ENCODE data around the gene SPAG16. TPM values are rescaled to one million over a fixed set of nuclear protein-coding genes. Genes with fewer than 3 reads are reported as not detected.
A peak's percentile ranks its signal among the peaks of the same experiment; 100 is the strongest.

The SPAG16 gene
- polyA plus RNA-seq, 6 donors from 2014 or later = 8.4 to 19.7 (median 15.7) TPM

GRCh38 chr2:214011676-214012075 is 727.4 kb downstream of the SPAG16 start:
- DNase-seq (no peak), ATAC-seq (ENCODE audit: low read depth in 2 of 2) (no peak)
- Mint-ChIP-seq H3K4me1 (no peaks in the 10 kb centered on the region), H3K27ac (no peak overlapping the region), H3K27me3 (no peaks in the 10 kb centered on the region), H3K36me3 (no peaks in the 10 kb centered on the region), H3K4me3 (no peak overlapping the region), H3K9me3 (peaks cover 0 to 11% (median 2%) of the 10 kb centered on the region in 7 donors)

- Mint-ChIP-seq H3K27me3 (no peaks in the 10 kb centered on the region), H3K27ac (no peak overlapping the region), H3K9me3 (peaks cover 0 to 11% (median 0%) of the 10 kb centered on the region in 7 donors), H3K36me3 (no peaks in the 10 kb centered on the region), H3K4me1 (no peaks in the 10 kb centered on the region), H3K4me3 (no peak overlapping the region)
- ATAC-seq (ENCODE audit: low read depth in 2 of 2) (no peak), DNase-seq (no peak)
These were observed 730.4 kb downstream of the SPAG16 start for GRCh38 chr2:214014551-214015220.

GRCh38 chr2:214019229-214019972 is 735.1 kb downstream of the SPAG16 start:
- Mint-ChIP-seq H3K27me3 (no peaks in the 10 kb centered on the region), H3K4me1 (no peaks in the 10 kb centered on the region)

GRCh38 chr2:214019973-214020345 is 735.7 kb downstream of the SPAG16 start:
- Mint-ChIP-seq H3K9me3 (peaks cover 0 to 5% (median 2%) of the 10 kb centered on the region in 7 donors), H3K27me3 (no peaks in the 10 kb centered on the region), H3K36me3 (no peaks in the 10 kb centered on the region), H3K4me1 (no peaks in the 10 kb centered on the region), H3K27ac (no peak overlapping the region), H3K4me3 (no peak overlapping the region)
- DNase-seq = no peak
- ATAC-seq (ENCODE audit: low read depth in 2 of 2) = no peak

More at GRCh38 chr2:214019229-214019972, 735.1 kb downstream of the SPAG16 start:
- no peak overlapping the region for H3K27ac Mint-ChIP-seq
- peaks cover 0 to 8% (median 2%) of the 10 kb centered on the region in 7 donors for H3K9me3 Mint-ChIP-seq
- H3K36me3 Mint-ChIP-seq = no peaks in the 10 kb centered on the region
- DNase-seq = no peak
- no peak for ATAC-seq (ENCODE audit: low read depth in 2 of 2)
- H3K4me3 Mint-ChIP-seq = no peak overlapping the region

GRCh38 chr2:214029190-214029589 is 744.9 kb downstream of the SPAG16 start:
- ATAC-seq (ENCODE audit: low read depth in 2 of 2) (no peak), DNase-seq (no peak)
- Mint-ChIP-seq H3K36me3 (no peaks in the 10 kb centered on the region), H3K4me1 (no peaks in the 10 kb centered on the region), H3K9me3 (peaks cover 0 to 4% (median 4%) of the 10 kb centered on the region in 7 donors), H3K27me3 (no peaks in the 10 kb centered on the region), H3K27ac (no peak overlapping the region), H3K4me3 (no peak overlapping the region)

GRCh38 chr2:214031566-214031965 is 747.3 kb downstream of the SPAG16 start:
- no peaks in the 10 kb centered on the region for H3K4me1 Mint-ChIP-seq
- ATAC-seq (ENCODE audit: low read depth in 2 of 2) (no peak), DNase-seq (no peak)
- H3K36me3 Mint-ChIP-seq = no peaks in the 10 kb centered on the region
- H3K27ac Mint-ChIP-seq = no peak overlapping the region
- H3K9me3 Mint-ChIP-seq = peaks cover 0 to 4% (median 4%) of the 10 kb centered on the region in 7 donors
- no peak overlapping the region for H3K4me3 Mint-ChIP-seq
- H3K27me3 Mint-ChIP-seq = no peaks in the 10 kb centered on the region

- peak overlapping the region in 1 of 6 donors; percentile 45 for H3K27ac Mint-ChIP-seq
- no peaks in the 10 kb centered on the region for H3K36me3 Mint-ChIP-seq
- H3K4me3 Mint-ChIP-seq = no peak overlapping the region
- no peak for ATAC-seq (ENCODE audit: low read depth in 2 of 2)
- peaks cover 0 to 7% (median 2%) of the 10 kb centered on the region in 7 donors for H3K9me3 Mint-ChIP-seq
- no peak for DNase-seq
- H3K27me3 Mint-ChIP-seq = no peaks in the 10 kb centered on the region
- H3K4me1 Mint-ChIP-seq = no peaks in the 10 kb centered on the region
These were observed 750.2 kb downstream of the SPAG16 start for GRCh38 chr2:214034417-214034816.

GRCh38 chr2:214035091-214035852 is 751.0 kb downstream of the SPAG16 start:
- DNase-seq (no peak), ATAC-seq (ENCODE audit: low read depth in 2 of 2) (no peak)
- Mint-ChIP-seq H3K36me3 (no peaks in the 10 kb centered on the region), H3K4me1 (no peaks in the 10 kb centered on the region), H3K9me3 (peaks cover 0 to 10% (median 5%) of the 10 kb centered on the region in 7 donors), H3K4me3 (no peak overlapping the region), H3K27ac (peak overlapping the region in 1 of 6 donors; percentile 45), H3K27me3 (no peaks in the 10 kb centered on the region)

GRCh38 chr2:214035921-214036320 is 751.7 kb downstream of the SPAG16 start:
- no peaks in the 10 kb centered on the region for H3K4me1 Mint-ChIP-seq
- no peaks in the 10 kb centered on the region for H3K36me3 Mint-ChIP-seq
- DNase-seq = no peak
- no peak overlapping the region for H3K4me3 Mint-ChIP-seq
- no peak overlapping the region for H3K27ac Mint-ChIP-seq
- no peaks in the 10 kb centered on the region for H3K27me3 Mint-ChIP-seq
- no peak for ATAC-seq (ENCODE audit: low read depth in 2 of 2)
- peaks cover 0 to 10% (median 5%) of the 10 kb centered on the region in 7 donors for H3K9me3 Mint-ChIP-seq

GRCh38 chr2:214038186-214038585 is 753.9 kb downstream of the SPAG16 start:
- Mint-ChIP-seq H3K27ac (no peak overlapping the region), H3K36me3 (no peaks in the 10 kb centered on the region), H3K9me3 (peaks cover 0 to 13% (median 5%) of the 10 kb centered on the region in 7 donors), H3K4me1 (no peaks in the 10 kb centered on the region), H3K27me3 (no peaks in the 10 kb centered on the region), H3K4me3 (no peak overlapping the region)
- DNase-seq (no peak), ATAC-seq (ENCODE audit: low read depth in 2 of 2) (no peak)

GRCh38 chr2:214050731-214051130 is 766.5 kb downstream of the SPAG16 start:
- H3K4me1 Mint-ChIP-seq = no peaks in the 10 kb centered on the region
- no peak for ATAC-seq (ENCODE audit: low read depth in 2 of 2)
- peaks cover 0 to 8% (median 4%) of the 10 kb centered on the region in 7 donors for H3K9me3 Mint-ChIP-seq
- H3K27ac Mint-ChIP-seq = no peak overlapping the region
- DNase-seq = no peak
- no peaks in the 10 kb centered on the region for H3K36me3 Mint-ChIP-seq
- H3K4me3 Mint-ChIP-seq = no peak overlapping the region
- H3K27me3 Mint-ChIP-seq = no peaks in the 10 kb centered on the region

GRCh38 chr2:214051585-214051984 is 767.3 kb downstream of the SPAG16 start:
- no peak for ATAC-seq (ENCODE audit: low read depth in 2 of 2)
- no peak overlapping the region for H3K4me3 Mint-ChIP-seq
- peaks cover 0 to 4% (median 0%) of the 10 kb centered on the region in 7 donors for H3K9me3 Mint-ChIP-seq

GRCh38 chr2:214052235-214052634 is 768.0 kb downstream of the SPAG16 start:
- Mint-ChIP-seq H3K4me3 (no peak overlapping the region), H3K9me3 (peaks cover 0 to 4% (median 0%) of the 10 kb centered on the region in 7 donors), H3K27ac (no peak overlapping the region), H3K4me1 (no peaks in the 10 kb centered on the region), H3K27me3 (no peaks in the 10 kb centered on the region), H3K36me3 (no peaks in the 10 kb centered on the region)
- DNase-seq (no peak), ATAC-seq (ENCODE audit: low read depth in 2 of 2) (no peak)

More at GRCh38 chr2:214051585-214051984, 767.3 kb downstream of the SPAG16 start:
- no peak overlapping the region for H3K27ac Mint-ChIP-seq
- no peaks in the 10 kb centered on the region for H3K27me3 Mint-ChIP-seq
- H3K36me3 Mint-ChIP-seq = no peaks in the 10 kb centered on the region
- DNase-seq = no peak
- no peaks in the 10 kb centered on the region for H3K4me1 Mint-ChIP-seq

All from naive B cell (primary cell).